Measurements from ENCODE around the gene SAMM50.

SAMM50 gene

DNA sequence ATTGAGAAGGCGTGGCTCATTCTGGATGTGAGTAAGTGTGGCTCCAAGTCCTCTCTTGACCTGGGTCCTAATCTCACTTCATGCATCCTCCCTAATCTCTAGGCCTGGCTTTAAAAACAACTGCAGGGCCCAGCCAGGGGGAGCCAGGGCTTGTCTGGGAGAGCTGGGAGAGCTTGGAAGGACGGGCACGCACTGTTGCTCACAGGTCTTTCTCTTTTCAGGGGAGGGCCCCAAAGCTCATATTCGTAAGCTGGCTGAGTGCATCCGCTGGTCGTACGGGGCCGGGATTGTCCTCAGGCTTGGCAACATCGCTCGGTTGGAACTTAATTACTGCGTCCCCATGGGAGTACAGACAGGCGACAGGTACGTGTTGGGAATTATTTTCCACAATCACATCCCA is 34.8 kb downstream of the SAMM50 start:
- Histone ChIP-seq H3K36me3 (ENCODE audit: control insufficient read depth, low read length) (peaks cover 79% of the 10 kb centered on the region), H4K20me1 (ENCODE audit: control insufficient read depth, insufficient read depth, low read depth, low read length) (peaks cover 6% of the 10 kb centered on the region; the same call in 1 of the 2 replicates), H3K27me3 (ENCODE audit: control insufficient read depth, low read length) (no peaks in the 10 kb centered on the region), H3K9me2 (replicated peaks; ENCODE audit: control insufficient read depth, low read length) (no peaks in the 10 kb centered on the region), H3K79me2 (ENCODE audit: control insufficient read depth, low read length) (0 out of 2 replicates have a peak, but pooled peaks cover 7% of the 10 kb centered on the region), H3K4me2 (ENCODE audit: low read length) (no peak overlapping the region), H3K4me3 (ENCODE audit: low read length) (no peak overlapping the region), H3F3A (ENCODE audit: control insufficient read depth, insufficient read depth) (no peaks in the 10 kb centered on the region), H3K27ac (ENCODE audit: low read depth, low read length) (no peak overlapping the region), H3K4me1 (ENCODE audit: control insufficient read depth, low read length) (peaks cover 15% of the 10 kb centered on the region), H3K9me3 (ENCODE audit: control insufficient read depth, insufficient read depth, low read length) (no peaks in the 10 kb centered on the region)
- TF ChIP-seq, protein P1, sequence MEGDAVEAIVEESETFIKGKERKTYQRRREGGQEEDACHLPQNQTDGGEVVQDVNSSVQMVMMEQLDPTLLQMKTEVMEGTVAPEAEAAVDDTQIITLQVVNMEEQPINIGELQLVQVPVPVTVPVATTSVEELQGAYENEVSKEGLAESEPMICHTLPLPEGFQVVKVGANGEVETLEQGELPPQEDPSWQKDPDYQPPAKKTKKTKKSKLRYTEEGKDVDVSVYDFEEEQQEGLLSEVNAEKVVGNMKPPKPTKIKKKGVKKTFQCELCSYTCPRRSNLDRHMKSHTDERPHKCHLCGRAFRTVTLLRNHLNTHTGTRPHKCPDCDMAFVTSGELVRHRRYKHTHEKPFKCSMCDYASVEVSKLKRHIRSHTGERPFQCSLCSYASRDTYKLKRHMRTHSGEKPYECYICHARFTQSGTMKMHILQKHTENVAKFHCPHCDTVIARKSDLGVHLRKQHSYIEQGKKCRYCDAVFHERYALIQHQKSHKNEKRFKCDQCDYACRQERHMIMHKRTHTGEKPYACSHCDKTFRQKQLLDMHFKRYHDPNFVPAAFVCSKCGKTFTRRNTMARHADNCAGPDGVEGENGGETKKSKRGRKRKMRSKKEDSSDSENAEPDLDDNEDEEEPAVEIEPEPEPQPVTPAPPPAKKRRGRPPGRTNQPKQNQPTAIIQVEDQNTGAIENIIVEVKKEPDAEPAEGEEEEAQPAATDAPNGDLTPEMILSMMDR (IDR thresholded peaks at IDR 0.05; ENCODE audit: low read depth, low read length, poor library complexity, severe bottlenecking): no peak
- no peak for TF ChIP-seq EZH2phosphoT487 (IDR thresholded peaks at IDR 0.05; ENCODE audit: borderline replicate concordance, low read length)

DNA sequence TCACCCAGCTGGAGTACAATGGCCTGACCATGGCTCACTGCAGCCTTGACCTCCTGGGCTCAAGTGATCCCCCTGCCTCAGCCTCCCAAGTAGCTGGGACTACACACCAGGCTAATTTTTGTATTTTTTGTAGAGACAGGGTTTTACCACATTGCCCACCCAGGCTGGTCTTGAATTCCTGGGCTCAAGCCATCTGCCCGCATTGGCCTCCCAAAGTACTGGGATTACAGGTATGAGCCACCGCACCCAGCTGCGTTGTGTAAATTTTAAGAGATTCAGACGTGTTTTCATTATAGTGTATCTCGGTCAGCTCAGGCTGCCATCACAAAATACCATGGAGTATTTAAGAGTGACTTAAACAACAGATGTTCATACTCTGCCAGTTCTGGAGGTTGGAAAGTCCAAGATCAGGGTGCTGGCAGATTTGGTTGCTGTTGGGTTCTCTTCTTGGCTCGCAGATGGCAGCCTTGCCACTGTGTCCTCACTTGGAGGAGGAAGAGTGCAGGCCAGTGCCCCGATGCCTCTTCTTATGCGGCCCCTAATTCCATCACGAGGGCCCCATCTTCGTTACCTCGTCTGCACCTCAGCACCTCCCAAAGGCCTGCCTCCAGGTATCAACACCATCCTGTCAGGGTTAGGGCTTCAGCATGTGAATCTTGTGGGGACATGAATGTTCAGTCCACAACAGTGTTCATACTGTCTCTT is 36.2 kb downstream of the SAMM50 start:
- 0 out of 2 replicates have a peak, but pooled peaks cover 7% of the 10 kb centered on the region for H3K79me2 ChIP-seq (ENCODE audit: control insufficient read depth, low read length)
- H3F3A ChIP-seq (ENCODE audit: control insufficient read depth, insufficient read depth): no peaks in the 10 kb centered on the region
- H3K4me1 ChIP-seq (ENCODE audit: control insufficient read depth, low read length): peaks cover 27% of the 10 kb centered on the region
- H3K9me3 ChIP-seq (ENCODE audit: control insufficient read depth, insufficient read depth, low read length): no peaks in the 10 kb centered on the region
- no peaks in the 10 kb centered on the region for H3K27me3 ChIP-seq (ENCODE audit: control insufficient read depth, low read length)
- H4K20me1 ChIP-seq (ENCODE audit: control insufficient read depth, insufficient read depth, low read depth, low read length): peaks cover 6% of the 10 kb centered on the region; the same call in 1 of the 2 replicates
- no peak for TF ChIP-seq EZH2phosphoT487 (IDR thresholded peaks at IDR 0.05; ENCODE audit: borderline replicate concordance, low read length)
- H3K9me2 ChIP-seq (replicated peaks; ENCODE audit: control insufficient read depth, low read length): no peaks in the 10 kb centered on the region
- H3K27ac ChIP-seq (ENCODE audit: low read depth, low read length): no peak overlapping the region
- no peak overlapping the region for H3K4me2 ChIP-seq (ENCODE audit: low read length)
- no peak overlapping the region for H3K4me3 ChIP-seq (ENCODE audit: low read length)
- peaks cover 85% of the 10 kb centered on the region for H3K36me3 ChIP-seq (ENCODE audit: control insufficient read depth, low read length)

DNA sequence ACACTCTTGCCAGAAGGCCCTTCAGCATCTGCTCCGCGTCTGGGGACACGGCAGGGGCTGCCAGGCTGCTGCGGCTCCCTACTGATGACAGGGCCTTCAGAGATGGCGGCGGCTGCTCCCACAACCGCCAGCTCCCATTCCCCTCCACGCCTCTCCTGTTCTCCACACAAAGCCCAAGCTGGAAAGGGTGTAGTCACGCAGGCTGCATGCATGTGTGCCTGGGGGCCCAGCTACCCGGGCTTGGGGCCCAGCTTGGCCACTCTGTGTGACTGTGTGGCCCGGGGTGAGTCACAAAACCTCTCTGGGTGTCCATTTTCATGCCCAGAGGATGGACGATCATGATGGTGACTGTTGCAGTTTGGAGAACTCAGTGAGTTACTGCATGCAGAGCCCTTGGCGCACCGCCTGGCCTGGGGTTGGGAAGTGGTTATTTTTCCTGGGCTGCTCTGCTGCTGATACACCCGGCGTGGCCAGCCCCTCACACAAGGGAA is 37.1 kb downstream of the SAMM50 start:
- Histone ChIP-seq H4K20me1 (ENCODE audit: control insufficient read depth, insufficient read depth, low read depth, low read length) (peaks cover 6% of the 10 kb centered on the region; the same call in 1 of the 2 replicates), H3K27ac (ENCODE audit: low read depth, low read length) (no peak overlapping the region), H3K36me3 (ENCODE audit: control insufficient read depth, low read length) (peaks cover 88% of the 10 kb centered on the region), H3K9me3 (ENCODE audit: control insufficient read depth, insufficient read depth, low read length) (no peaks in the 10 kb centered on the region), H3K79me2 (ENCODE audit: control insufficient read depth, low read length) (0 out of 2 replicates have a peak, but pooled peaks cover 7% of the 10 kb centered on the region), H3K9me2 (replicated peaks; ENCODE audit: control insufficient read depth, low read length) (no peaks in the 10 kb centered on the region), H3F3A (ENCODE audit: control insufficient read depth, insufficient read depth) (no peaks in the 10 kb centered on the region), H3K4me2 (ENCODE audit: low read length) (no peak overlapping the region), H3K27me3 (ENCODE audit: control insufficient read depth, low read length) (no peaks in the 10 kb centered on the region), H3K4me3 (ENCODE audit: low read length) (no peak overlapping the region), H3K4me1 (ENCODE audit: control insufficient read depth, low read length) (peaks cover 29% of the 10 kb centered on the region)
- no peak for TF ChIP-seq EZH2phosphoT487 (IDR thresholded peaks at IDR 0.05; ENCODE audit: borderline replicate concordance, low read length)
- TF ChIP-seq, protein P1 (IDR thresholded peaks at IDR 0.05; ENCODE audit: low read depth, low read length, poor library complexity, severe bottlenecking): no peak
